ENCODE measurements around the gene EBF4.

GRCh38 chr20:2801286-2801728 is 108.7 kb downstream of the EBF4 start:
- no peak for TF ChIP-seq ARNT (IDR thresholded peaks at IDR 0.05)
- TF ChIP-seq ELF4 (IDR thresholded peaks at IDR 0.05) = no peak
- no peak for TF ChIP-seq SP1 (IDR thresholded peaks at IDR 0.05)
- TF ChIP-seq FOXA1 (IDR thresholded peaks at IDR 0.05) = no peak
- TF ChIP-seq NFRKB (IDR thresholded peaks at IDR 0.05) = no peak
- TF ChIP-seq CTBP1 (IDR thresholded peaks at IDR 0.05; ENCODE audit: borderline replicate concordance) = no peak

All from HEK293T (cell line).